GM18498 (cell line): ENCODE results near the gene MVB12B.
A peak's percentile ranks its signal among the peaks of the same experiment; 100 is the strongest.

Experiments
- ATAC-seq: cut with Tn5 transposase; IDR thresholded peaks from one replicate; pipeline ENCODE4 v1.9.1; 2021; ENCODE audit warnings: mild to moderate bottlenecking, moderate library complexity; ENCODE audit not compliant: unreplicated experiment

MVB12B gene

DNA sequence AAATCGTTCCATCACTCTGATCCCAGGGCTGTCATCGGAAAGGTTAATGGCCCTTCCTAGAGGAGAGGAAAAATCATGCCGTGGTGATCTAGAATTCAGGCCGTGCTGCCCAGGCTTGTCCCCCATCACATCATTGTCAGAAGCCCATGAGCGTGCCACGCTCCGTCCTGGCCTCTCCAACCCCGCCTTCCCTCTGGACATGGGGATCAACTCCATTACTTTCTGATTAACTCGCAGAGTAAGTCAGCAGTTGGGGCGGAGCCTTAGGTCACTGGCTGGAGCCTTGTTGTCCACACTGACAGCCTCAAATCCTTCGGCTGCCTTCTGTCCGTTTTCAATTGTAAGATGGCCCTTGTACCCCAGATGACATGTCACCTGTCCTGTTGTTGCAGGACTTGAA, 75.0 kb downstream of the MVB12B start:
- no peak for ATAC-seq

DNA sequence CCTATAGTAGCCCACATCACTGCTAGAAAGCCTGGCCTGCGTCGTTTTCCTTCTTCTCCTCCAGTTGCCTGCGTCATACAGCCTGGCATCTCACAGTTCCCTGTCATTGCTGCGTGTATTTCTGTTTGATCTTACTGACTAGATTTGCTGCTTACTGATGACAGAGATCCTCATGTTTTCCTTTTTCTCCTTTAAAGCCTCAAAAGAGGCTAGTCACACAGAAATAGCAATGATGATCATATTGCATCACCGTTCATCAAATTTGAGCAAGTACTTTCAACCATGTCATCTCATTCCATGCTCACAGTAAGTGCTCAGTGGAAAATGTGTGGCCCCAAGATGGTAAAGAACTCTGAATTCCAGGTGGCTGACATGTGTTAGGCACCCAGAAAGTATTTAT, 76.8 kb downstream of the MVB12B start:
- no peak for ATAC-seq

DNA sequence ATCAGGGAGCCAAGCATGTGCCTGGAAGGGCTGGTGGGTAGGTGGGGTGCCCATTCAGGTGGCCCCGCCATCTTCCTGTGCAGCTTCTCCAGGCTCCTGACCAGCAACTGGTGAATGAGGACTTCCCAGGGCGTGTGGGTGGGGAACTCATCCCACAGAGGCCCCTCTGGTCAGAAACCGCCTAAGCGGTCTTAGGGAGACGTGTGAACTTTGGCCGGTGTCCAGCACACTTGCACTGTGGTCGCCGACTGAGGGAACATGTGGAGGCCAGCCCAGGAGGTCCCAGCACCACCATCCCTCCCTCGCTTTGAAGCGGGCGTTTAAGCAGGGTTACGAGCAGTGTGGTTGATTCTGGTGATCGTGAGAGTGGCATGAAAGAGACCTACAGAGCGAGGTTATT, 77.8 kb downstream of the MVB12B start:
- ATAC-seq: no peak

DNA sequence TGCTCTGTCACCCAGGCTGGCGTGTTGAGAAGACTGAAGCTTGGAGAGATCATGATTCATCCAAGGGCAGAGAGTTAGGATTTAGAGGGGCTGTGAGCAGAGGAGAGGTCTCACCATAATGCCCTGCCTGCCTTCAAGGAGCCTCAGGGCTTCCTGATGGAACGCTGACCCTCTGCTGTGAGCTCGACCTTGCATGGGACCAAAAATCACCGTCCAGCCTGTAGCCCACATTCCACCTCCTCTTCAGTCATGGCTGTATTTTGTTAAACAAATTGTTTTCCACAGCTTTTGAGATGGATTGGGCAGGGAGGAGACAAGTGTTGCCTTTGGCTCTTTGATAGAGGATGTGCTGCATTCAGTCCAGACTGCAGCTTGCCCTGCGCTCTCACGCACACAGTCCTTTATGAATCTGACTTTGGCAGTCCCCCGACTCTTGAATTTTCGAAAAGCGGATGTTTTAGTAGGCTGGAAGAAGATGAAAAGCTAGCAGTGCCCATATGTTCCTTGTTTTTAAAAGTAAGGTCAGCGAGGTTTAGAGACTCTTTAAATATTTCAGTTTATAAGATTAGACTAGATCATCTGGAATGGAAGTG, 79.5 kb downstream of the MVB12B start:
- no peak for ATAC-seq

DNA sequence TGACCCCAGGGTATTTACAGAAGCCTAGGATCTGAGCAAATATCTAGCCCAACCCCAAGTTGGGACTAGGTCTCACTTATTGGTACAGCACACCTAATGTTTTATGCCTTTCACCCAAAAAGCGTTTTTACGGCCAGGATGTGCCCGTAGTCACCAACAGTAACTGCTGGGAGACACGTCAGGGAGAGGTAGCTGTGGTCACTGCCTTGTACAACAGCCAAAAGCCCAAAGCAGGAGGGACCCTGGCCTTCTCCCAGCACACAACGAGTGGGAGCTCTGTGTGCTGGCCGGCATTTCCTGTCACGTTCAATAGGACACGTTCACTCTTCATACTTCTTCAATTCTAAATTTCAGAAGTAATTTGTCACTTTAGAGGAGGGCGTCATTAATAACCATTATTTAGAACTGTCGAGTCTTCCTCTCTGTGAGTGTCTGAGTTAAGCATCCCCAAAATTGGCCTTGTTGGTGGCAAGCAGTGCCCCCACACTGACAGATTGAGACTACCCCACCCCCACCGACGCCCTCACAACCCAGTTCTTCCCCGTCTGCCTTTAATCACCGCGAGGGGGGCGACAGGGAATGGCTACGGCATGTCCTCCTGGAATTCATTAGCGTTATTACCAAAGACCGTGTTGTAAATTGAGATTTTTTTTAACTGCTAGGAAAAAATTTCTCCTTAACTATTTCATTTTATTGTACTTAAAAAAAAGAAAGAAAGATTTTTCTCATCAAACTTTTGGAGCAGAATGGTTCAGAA, 80.7 kb downstream of the MVB12B start:
- ATAC-seq: no peak

DNA sequence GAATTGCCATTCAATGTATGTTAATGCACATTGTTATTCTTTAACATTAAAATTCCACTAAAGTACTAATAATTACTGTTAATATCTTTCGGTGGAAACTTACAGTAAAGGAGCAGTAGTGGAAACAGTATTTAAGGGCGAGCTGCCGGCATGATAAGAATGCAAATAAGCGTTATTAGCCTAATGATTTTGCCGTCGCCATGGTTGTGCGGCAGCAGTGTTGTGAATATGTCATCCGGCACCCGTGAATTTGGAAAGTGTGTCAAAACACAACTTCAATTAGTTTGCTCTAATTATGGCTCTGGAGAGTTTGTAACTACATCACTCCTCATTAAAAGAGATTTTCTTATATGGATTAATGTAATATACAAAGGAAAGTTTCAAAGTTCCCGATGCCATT, 81.4 kb downstream of the MVB12B start:
- ATAC-seq: no peak

DNA sequence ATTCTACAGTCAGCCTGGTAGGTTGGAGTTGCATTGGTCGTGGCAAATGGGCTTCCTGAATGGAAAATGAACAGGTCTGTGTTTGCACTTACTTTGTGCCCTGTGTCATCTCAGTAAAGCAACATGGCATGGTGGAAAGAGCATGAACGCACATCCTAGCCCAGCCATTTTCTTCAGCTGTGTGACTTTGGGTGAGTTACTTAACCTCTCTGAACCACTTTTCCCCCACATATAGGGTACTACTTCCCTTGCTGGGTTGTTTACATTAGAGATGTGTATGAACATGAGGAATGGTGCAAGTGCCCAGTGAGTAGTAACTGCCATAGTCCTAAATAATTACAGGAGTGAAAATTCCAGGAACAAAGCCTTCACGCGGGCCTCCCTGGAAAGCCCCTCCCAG, 83.6 kb downstream of the MVB12B start:
- no peak for ATAC-seq

DNA sequence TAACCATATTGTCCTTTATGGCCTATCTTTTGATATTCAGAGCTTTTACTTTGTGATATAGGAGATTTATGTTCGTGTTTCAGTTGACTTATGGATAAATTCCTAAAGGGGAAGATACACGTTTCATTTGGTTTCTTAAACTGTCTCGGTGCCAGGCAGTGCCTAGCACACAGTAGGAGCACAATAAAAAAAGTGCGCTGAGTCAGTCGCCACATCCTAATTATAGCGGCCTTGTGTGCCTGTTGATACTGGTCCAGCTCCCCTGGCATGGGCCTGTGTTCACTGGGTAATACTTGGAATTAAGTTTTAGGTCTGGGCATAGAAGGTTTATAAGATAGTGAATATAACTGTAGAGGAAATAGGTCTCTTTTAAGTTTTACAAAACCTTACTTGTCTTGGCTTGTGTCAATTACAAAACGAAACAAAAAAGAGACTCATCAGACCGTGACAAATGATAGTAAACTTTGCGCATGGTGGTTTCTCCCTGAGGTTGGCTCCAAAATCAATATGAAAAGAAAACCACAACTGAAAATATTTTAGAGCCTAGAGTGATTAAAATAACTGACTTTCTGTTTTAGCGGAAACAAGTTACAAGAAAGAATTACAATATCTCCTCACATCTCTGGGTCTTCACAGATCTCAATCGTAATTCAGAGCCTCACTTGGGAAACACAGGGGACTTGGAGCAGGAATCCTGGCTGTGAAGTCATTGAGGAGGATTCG, 84.8 kb downstream of the MVB12B start:
- ATAC-seq: peak; percentile 86

DNA sequence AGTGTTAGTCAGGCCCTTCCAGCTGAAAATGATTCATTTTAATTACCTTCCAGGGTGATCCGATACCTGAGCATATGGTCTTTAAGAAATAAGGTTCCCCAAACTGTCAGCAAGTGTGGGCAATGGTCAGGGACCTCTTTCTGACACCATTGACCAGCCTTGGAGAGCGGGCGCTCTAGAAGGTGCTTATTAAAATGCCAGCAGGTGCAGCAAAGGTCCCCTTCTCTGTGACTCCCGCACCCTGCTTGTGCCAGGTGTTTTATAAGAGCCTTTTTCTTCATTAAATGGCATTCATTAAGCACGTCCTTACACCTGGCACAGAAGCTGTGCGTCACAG, 85.3 kb downstream of the MVB12B start:
- peak; percentile 28 for ATAC-seq

DNA sequence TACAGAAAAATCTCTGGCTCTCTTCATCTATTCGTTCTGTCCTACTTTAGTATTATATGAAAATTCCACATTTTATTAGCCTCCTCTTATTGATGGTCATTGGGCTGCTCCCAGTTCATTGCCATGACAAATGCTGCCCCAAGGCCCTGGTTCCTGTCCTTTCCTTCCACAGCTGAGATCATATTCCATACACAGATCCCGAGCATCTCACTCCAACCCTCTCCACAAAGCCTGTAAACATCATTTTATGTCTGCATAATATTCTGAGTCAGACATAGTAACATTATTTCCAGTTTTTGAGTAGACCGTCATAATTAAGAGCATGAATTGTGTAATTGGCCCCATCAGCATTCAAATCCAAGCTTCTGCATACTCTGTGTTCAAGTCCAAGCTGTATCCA, 86.3 kb downstream of the MVB12B start:
- ATAC-seq: no peak

DNA sequence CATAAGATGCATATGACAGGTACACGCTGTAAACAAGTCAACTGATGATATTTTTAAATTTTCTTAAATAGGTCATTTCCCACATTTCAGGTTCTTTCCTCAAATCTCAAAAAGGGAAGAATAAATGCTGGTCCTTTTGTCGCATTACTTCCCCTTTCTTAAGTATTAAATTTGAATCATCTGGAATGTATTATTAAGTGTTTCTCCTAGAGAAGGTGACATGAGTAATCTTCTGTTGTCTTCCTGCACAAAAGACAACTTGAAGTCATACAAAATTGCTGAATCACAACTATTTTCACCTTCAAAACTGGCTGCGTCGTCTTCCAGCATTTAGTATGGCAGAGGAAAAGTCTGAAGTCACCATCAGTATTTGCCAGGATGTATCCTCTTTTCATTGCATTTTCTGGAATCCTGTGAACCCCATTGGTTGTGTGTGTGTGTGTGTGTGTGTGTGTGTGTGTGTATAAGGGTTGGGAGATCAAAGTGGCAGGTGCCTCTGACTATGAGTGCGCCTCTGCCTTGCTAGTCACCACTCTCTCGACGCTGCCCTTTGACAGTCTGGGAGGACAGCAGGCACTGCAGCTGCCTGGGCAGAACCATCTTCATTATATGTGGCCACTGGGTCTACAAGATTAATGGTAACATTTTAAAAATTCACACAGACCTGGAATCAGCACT, 86.9 kb downstream of the MVB12B start:
- no peak for ATAC-seq

DNA sequence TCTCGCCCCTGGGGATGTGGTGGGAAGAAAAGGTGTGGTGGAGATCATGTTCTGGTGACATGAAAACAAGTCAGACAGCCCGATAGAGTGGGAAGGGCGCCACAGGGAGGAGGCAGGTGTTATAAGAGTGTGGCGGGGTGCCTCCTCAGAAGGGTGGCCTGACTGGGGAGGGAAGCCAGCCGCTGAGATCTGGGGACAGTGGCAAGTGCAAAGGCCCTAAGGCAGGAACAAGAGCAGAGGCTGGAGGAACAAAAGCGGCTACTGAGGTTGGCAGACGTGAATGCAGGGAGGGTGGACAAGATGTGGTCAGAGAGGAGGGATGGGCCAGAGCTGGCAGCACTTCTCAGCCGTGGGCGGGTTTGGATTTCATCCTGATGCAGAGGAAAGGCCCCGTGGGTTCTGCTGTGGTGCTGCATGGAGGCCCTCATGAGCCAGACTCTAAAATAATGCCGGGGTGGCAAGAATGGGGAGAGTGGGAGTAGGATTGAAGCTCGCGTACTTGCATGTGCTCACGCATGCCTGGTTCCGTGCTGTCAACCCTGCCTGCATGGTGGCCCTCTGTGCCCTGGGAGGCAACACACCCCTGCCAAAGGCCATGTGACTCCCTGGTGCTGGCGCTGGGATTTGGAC, 89.2 kb downstream of the MVB12B start:
- no peak for ATAC-seq

DNA sequence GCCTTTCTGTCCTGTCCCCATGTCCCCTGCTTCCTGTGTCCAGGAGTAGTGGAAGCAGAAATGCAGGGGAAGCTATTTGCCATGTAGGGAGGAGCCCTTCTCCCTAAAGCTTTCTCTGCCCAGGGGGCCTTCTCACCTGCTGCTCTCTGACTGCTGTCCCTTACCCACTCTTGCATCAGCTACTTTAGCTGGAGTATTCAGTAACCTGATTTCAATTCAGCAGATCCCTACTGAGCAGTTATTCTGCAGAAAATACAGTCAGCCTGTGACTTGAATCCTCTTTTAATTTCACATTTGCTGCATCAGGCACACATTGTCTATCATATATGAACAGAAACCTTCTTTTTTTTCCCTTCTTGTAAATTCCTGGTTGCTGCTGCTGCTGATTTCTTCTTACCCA, 90.4 kb downstream of the MVB12B start:
- ATAC-seq: no peak

DNA sequence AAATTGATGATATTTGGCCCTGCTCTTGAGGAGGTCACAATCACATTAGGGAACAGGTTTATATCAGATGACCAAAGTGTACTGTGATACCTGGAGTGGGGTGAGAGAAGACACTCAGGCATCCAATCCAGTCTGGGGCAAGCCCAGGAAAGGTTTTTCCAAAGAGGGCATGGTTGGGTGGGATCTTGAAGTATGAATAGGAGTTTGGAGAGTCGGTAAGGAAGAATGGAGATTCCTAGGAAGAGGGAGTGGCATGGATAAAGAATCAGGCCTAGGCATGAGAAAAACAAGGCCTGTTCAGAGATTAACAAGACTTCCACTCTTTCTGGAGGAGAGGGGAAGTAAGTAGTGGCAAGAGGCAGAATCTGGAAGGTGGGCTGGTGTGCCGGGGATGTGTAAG, 91.1 kb downstream of the MVB12B start:
- no peak for ATAC-seq

DNA sequence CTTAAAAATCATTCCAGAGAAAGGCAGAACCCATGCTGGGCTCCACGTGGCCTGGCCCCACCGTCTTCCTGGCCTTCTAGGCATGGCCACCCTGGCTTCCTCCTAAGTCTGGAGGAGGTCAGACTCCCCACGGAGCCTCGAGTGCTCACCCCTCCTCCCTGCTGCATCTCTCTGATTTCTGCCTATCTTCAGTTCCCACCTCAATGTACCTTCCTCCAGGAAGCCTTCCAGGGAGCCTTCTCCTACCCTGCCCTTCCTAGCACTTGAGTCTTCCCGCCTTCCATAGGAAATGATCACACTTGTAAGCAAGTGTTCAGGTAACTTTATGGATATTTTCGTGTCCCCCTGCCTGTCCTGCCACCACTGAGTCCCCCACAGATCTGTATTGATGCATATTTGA, 92.0 kb downstream of the MVB12B start:
- ATAC-seq: no peak

DNA sequence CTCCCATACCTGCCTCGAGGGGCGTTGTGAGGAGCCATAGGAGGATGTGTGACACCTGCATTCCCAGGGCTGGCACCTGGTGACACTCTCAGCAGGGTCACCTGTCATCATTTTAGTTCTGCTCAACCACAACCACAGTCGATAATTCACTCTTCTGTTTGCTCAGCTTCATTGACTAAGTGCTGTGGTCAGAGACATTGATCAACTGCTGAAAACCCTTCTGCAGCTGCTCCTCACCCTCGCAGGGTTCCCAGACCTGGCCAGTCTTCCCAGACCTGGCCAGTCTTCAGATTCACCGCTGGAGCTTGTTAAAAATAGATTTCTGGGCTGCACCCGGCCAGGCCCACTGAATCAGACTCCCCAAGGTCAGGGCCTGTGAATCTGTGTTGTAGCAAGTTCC, 92.8 kb downstream of the MVB12B start:
- ATAC-seq: no peak

DNA sequence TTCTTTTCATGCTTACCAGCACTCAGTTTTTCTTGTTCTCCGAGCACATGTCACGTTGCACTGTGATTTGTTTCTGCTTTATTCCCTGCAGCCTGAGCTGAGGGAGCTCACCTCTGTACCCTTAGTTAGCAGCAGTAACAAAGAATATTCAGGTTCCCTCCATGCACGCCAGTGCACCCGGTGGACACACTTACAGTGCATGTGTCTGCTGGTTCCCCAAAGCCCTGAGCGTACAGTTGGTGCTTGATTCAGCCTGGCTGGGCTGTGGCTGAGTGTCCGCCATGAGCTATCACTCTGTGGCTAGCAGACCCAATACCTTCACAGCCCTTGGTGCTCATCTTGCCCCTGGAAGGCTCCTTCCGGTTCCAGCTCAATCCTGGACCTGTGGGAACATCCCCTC, 93.5 kb downstream of the MVB12B start:
- ATAC-seq: no peak

DNA sequence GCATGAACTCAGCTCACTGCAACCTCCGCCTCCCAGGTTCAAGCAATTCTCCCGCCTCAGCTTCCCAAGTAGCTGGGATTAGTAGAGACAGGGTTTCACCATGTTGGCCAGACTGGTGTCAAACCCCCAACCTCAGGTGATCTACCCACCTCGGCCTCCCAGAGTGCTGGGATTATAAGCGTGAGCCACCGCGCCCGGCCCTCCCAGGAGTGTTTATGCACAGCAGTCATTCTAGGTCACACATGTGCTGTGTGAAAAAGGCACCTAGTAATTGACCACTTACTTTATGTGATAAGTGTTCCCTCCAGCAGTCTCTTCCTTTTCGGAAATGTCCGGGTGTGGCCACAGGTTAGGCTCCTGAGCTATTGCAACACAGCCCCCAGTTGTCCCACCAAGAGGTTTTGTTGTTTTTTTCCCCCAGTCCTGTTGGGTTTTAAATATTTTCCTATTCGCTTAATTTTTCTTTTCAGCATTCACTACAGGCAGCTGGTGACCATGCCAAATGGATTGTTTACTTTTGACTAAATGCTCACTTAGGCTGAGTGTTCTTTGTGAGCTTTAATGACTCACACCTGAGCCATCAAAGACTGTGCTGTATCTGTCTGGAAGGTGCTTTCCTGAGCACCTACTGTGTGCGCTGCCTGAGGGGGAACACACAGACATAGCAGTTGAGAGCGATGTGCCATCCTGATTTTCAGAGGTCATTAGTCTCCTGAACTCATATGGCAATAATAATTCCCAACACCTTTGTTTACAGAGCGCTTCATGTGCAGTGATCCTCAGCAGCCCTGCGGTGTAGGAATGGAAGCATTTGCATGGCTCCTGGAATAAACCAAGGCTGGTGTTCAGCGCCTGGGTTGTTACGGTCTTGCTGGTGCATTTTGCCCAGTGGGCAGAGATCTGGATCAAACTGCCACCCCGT, 94.3 kb downstream of the MVB12B start:
- no peak for ATAC-seq

DNA sequence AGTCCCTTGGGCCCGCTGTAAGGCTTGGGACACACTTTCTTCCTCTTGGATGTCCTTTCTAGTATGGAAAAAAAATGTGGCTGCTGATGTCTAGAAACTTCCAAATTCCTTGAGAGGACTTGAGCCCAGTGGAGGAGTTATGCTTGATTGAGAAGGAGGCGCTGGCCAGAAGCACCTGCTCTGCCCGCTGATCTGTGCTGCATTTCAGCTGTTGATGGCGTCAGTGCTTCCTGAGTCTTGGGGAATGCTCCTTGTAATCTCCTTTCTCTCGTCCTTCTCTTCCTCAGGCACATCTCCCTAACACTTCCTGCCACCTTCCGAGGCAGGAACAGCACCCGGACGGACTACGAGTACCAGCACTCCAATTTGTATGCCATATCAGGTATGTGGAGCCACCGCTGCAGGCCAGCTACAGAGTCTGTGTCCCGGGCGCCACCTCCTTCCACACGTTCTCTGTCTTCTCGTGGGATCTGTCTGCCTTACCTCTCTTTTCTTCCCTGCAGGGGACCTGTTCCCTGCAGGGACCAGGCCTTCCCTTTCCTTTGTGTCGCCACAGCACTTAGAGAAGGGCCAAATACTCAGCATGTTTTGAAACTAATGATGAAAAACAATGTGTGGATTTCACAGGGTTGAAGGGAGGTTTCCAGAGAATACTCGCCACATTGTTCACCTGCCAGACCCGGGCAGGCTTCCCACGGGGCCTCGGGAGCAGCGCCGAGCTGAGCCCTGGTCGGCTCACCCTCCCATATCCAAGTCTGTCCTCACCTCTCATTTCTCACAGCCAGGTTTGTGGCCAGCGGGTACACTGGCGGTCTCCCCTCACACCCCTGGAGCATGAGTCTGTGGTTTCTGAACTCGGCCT, 95.2 kb downstream of the MVB12B start:
- no peak for ATAC-seq
